Ectodermal cell (in vitro differentiated cells): ENCODE results near the gene LRRFIP1.

Experiments used
- H3K27ac ChIP-seq: 2 replicates; pipeline ENCODE4 v1.7.0; 2013; ENCODE audit warnings: mild to moderate bottlenecking, low read depth, low read length; ENCODE audit not compliant: insufficient read depth, poor library complexity, severe bottlenecking
- H3K27me3 ChIP-seq: 2 replicates; pipeline ENCODE4 v1.7.0; 2013; ENCODE audit warnings: mild to moderate bottlenecking, low read length; ENCODE audit not compliant: insufficient read depth, control insufficient read depth, poor library complexity, severe bottlenecking
- H3K36me3 ChIP-seq: one replicate; pipeline ENCODE4 v1.7.0; 2013; ENCODE audit warnings: low read length; ENCODE audit not compliant: control insufficient read depth, insufficient read depth
- H3K4me1 ChIP-seq: one replicate; pipeline ENCODE4 v1.7.0; 2013; ENCODE audit warnings: low read length; ENCODE audit not compliant: control insufficient read depth, insufficient read depth
- H3K4me3 ChIP-seq: 2 replicates; pipeline ENCODE4 v1.7.0; 2013; ENCODE audit warnings: low read depth, low read length, control low read depth; ENCODE audit not compliant: insufficient read depth
- H3K9me3 ChIP-seq: 2 replicates; pipeline ENCODE4 v1.7.0; 2013; ENCODE audit warnings: mild to moderate bottlenecking, low read length, moderate library complexity; ENCODE audit not compliant: control insufficient read depth
- WGBS, 2 experiments: methylation state at CpG; one replicate each; pipeline ENCODE4 v1.1.7; 2013; ENCODE audit warnings: missing lambda C conversion rate in 2 of 2; 5-methylcytosine and 5-hydroxymethylcytosine counted together

The LRRFIP1 gene

GRCh38 chr2:237642038-237642734, 14.8 kb downstream of the LRRFIP1 start:
- peaks cover 3% of the 10 kb centered on the region for H3K9me3 ChIP-seq
- H3K4me3 ChIP-seq = no peak overlapping the region
- H3K27ac ChIP-seq = no peak overlapping the region
- WGBS, 2 experiments = 96% methylated on average over 12 of the region's 12 CpGs
- no peaks in the 10 kb centered on the region for H3K36me3 ChIP-seq
- no peaks in the 10 kb centered on the region for H3K27me3 ChIP-seq
- no peaks in the 10 kb centered on the region for H3K4me1 ChIP-seq

DNA sequence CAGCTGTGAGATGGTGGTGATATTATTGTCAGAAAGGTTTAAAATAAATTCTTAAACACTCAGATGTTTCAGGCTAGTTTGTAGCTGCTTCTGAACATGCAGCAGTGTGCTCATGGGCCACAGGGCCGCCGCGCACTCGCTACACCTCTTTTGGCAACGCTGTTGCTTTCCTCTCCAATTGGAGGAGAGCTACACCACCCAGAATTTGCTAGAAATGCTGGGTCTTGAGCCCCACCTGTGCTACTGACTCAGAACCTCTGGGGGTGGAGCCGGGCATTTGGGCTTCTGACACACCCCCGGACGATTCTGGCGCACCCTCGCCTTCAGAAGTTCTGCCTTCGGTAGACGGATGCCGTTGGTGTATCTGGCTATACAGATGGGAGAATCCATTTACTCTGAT, 15.7 kb downstream of the LRRFIP1 start:
- Histone ChIP-seq H3K27me3 (no peaks in the 10 kb centered on the region), H3K9me3 (peaks cover 3% of the 10 kb centered on the region), H3K4me1 (no peaks in the 10 kb centered on the region), H3K27ac (no peak overlapping the region), H3K4me3 (no peak overlapping the region), H3K36me3 (no peaks in the 10 kb centered on the region)
- WGBS, 2 experiments = 92 to 94% methylated on average over 13 of the region's 13 CpGs

- no peaks in the 10 kb centered on the region for H3K27me3 ChIP-seq
- H3K27ac ChIP-seq = no peak overlapping the region
- H3K9me3 ChIP-seq = peaks cover 3% of the 10 kb centered on the region
- 93 to 94% methylated on average over 13 to 14 of the region's 14 CpGs for WGBS, 2 experiments
- H3K4me1 ChIP-seq = no peaks in the 10 kb centered on the region
- no peaks in the 10 kb centered on the region for H3K36me3 ChIP-seq
- H3K4me3 ChIP-seq = no peak overlapping the region
Observed at GRCh38 chr2:237643582-237644380, 16.4 kb downstream of the LRRFIP1 start.

GRCh38 chr2:237644381-237644703, 17.0 kb downstream of the LRRFIP1 start:
- Histone ChIP-seq H3K9me3 (peaks cover 3% of the 10 kb centered on the region), H3K27ac (no peak overlapping the region), H3K4me1 (no peaks in the 10 kb centered on the region), H3K4me3 (no peak overlapping the region), H3K36me3 (no peaks in the 10 kb centered on the region), H3K27me3 (no peaks in the 10 kb centered on the region)
- WGBS, 2 experiments = 90 to 92% methylated on average over 5 of the region's 5 CpGs

- Histone ChIP-seq H3K9me3 (peaks cover 3% of the 10 kb centered on the region), H3K4me1 (no peaks in the 10 kb centered on the region), H3K36me3 (no peaks in the 10 kb centered on the region), H3K4me3 (no peak overlapping the region), H3K27ac (no peak overlapping the region), H3K27me3 (no peaks in the 10 kb centered on the region)
- 94 to 96% methylated on average over 8 of the region's 8 CpGs for WGBS, 2 experiments
Observed at GRCh38 chr2:237645261-237645660, 17.9 kb downstream of the LRRFIP1 start.

DNA sequence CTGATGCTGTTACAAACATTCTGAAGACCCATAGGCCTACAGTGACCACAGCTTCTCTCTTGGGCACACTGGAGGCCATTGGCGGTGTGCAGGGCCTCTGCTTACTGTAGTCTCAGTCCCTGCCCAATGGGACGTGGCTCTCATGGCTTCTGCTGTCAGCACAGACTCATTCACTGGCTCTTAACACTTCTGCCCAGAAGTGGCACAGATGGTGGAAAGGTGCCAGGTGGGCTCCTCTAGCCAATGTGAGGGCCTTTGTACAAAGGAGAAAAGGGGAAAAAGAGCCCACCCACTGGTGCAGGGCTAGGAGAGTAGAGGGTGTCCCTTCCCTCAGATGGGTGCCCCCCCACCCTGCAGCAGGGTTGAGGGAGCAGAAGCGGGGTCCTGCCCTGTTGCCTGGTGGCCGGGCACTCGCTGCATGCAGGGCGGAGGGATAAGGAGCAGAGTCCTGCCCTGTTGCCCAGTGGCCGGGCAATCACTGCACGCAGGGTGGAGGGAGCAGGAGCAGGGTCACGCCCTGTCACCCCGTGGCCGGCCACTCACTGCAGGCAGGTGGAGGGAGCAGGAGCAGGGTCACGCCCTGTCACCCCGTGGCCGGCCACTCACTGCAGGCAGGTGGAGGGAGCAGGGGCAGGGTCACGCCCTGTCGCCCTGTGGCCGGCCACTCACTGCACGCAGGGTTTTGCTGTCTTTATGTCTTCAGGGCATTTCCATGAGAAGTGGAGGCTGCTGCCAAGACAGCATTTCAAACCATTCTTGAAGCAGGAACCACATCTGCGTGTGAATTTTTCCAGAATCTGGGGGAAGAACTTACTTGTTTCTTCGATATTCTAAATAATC, 20.0 kb downstream of the LRRFIP1 start:
- no peaks in the 10 kb centered on the region for H3K4me1 ChIP-seq
- no peaks in the 10 kb centered on the region for H3K27me3 ChIP-seq
- H3K4me3 ChIP-seq = no peak overlapping the region
- no peaks in the 10 kb centered on the region for H3K36me3 ChIP-seq
- H3K9me3 ChIP-seq = no peaks in the 10 kb centered on the region
- WGBS, 2 experiments = 90 to 93% methylated on average over 20 of the region's 20 CpGs
- no peak overlapping the region for H3K27ac ChIP-seq

DNA sequence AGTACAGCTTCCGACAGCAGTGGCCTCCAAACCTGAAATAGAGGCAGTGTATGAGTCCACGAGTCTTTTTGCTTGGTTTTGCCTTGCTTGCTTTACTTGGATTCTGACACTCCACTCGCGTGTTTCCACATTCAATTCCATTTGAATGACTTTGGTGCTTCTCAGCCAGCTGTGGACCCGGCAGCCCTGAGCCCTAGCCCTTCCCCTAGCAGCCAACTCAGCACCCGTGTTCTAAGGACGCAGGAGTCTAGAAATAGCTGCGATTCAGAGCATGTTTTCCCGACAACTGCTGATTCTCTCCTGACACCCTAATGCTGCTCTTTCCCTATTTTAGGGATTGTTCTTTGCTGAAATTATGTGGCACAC, 20.6 kb downstream of the LRRFIP1 start:
- H3K4me3 ChIP-seq = no peak overlapping the region
- no peaks in the 10 kb centered on the region for H3K9me3 ChIP-seq
- no peaks in the 10 kb centered on the region for H3K27me3 ChIP-seq
- H3K36me3 ChIP-seq = no peaks in the 10 kb centered on the region
- 92 to 93% methylated on average over 9 of the region's 9 CpGs for WGBS, 2 experiments
- no peak overlapping the region for H3K27ac ChIP-seq
- no peaks in the 10 kb centered on the region for H3K4me1 ChIP-seq

DNA sequence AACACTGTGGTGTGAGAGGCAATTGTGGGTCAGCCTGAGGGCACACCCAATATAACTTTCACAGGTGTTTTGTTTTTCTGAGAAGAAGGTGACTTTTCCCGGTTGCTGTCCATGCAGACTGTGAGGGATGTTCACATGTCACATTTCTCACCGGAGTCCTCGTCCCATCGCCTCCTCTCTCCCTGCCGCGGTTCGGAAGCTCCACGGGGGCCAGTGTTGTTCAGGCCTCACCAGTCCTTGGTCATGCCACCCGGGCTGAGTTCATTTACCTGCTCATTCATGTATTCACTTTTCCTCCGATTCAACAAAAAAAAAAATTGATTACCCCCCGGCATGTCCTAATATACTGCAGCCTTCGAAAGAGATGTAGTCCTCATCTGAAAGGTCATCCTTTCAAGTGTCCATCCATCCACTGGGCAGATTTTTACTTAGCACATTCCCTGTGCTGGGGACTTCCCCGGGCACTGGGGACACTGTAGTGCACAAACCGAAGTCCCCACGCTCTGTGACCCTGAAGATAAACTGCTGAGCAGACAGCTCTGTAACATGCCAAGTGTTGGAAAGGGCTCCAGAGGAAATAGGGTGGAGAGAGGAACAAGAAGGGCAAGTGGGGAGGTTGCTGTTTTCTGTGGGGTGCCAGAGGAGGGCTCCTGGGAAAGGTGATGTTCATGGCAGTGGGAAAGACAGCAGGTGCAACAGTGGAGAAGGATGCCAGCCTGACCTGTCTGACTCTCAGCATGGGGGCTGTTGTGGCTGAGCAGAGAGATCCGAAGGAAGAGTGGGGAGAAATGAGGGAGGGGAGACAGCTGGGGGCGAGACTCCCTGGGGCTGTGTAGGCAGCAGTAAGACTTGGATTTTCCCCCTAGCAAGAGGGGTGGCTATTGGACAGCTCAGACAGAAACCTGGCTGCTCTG, 22.4 kb downstream of the LRRFIP1 start:
- Histone ChIP-seq H3K9me3 (no peaks in the 10 kb centered on the region), H3K4me3 (no peak overlapping the region), H3K27me3 (no peaks in the 10 kb centered on the region), H3K4me1 (no peaks in the 10 kb centered on the region), H3K36me3 (no peaks in the 10 kb centered on the region), H3K27ac (no peak overlapping the region)
- WGBS, 2 experiments = 93% methylated on average over 17 of the region's 17 CpGs

GRCh38 chr2:237650455-237650850, 23.1 kb downstream of the LRRFIP1 start:
- H3K36me3 ChIP-seq = no peaks in the 10 kb centered on the region
- H3K27me3 ChIP-seq = no peaks in the 10 kb centered on the region
- WGBS, 2 experiments = 92 to 94% methylated on average over 7 of the region's 7 CpGs
- no peak overlapping the region for H3K4me3 ChIP-seq
- H3K4me1 ChIP-seq = no peaks in the 10 kb centered on the region
- H3K9me3 ChIP-seq = no peaks in the 10 kb centered on the region
- no peak overlapping the region for H3K27ac ChIP-seq
